Measurements from ENCODE around the gene ATCAY.

DNA sequence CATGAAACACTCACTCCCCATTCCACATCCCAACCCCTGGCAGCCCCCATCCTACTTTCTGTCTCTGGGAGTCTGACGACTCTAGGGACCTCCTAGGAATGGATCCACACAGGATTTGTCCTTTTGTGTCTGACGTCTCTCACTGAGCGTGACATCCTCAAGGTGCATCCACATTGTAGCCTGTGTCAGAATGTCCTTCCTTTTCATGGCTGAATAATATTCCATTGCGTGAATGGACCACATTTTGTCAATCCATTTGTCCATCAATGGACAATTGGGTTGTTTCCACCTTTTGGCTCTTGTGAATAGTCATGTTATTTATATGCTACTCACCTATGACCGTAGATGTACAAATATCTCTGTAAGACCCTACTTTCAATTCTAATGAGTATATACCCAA is 35.5 kb downstream of the ATCAY start:
- TF ChIP-seq, protein P1, sequence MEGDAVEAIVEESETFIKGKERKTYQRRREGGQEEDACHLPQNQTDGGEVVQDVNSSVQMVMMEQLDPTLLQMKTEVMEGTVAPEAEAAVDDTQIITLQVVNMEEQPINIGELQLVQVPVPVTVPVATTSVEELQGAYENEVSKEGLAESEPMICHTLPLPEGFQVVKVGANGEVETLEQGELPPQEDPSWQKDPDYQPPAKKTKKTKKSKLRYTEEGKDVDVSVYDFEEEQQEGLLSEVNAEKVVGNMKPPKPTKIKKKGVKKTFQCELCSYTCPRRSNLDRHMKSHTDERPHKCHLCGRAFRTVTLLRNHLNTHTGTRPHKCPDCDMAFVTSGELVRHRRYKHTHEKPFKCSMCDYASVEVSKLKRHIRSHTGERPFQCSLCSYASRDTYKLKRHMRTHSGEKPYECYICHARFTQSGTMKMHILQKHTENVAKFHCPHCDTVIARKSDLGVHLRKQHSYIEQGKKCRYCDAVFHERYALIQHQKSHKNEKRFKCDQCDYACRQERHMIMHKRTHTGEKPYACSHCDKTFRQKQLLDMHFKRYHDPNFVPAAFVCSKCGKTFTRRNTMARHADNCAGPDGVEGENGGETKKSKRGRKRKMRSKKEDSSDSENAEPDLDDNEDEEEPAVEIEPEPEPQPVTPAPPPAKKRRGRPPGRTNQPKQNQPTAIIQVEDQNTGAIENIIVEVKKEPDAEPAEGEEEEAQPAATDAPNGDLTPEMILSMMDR (IDR thresholded peaks at IDR 0.05; ENCODE audit: low read depth, low read length, poor library complexity, severe bottlenecking): no peak
- TF ChIP-seq EZH2phosphoT487 (IDR thresholded peaks at IDR 0.05; ENCODE audit: borderline replicate concordance, low read length): no peak

Data from DOHH2 (cell line).